KOPT-K1 (cell line): Measurements from ENCODE around the gene EHD4.

Experiments used
- H3K27ac ChIP-seq: fragments of 200-600 bp; sonication (generic); 2 replicates; pipeline ENCODE4 v1.5.1; 2016; ENCODE audit warnings: antibody characterized with exemption, mild to moderate bottlenecking, low read depth, low read length; ENCODE audit not compliant: poor library complexity, severe bottlenecking
- H3K36me3 ChIP-seq: fragments of 200-600 bp; sonication (generic); 2 replicates; pipeline ENCODE4 v1.5.1; 2017; ENCODE audit warnings: antibody characterized with exemption, mild to moderate bottlenecking, low read length, moderate library complexity; ENCODE audit not compliant: insufficient read depth
- H3K9me3 ChIP-seq: fragments of 200-600 bp; sonication (generic); 2 replicates; pipeline ENCODE4 v1.5.1; 2017; ENCODE audit warnings: antibody characterized with exemption, low read length, mild to moderate bottlenecking; ENCODE audit not compliant: insufficient read depth, poor library complexity, severe bottlenecking

The EHD4 gene

DNA sequence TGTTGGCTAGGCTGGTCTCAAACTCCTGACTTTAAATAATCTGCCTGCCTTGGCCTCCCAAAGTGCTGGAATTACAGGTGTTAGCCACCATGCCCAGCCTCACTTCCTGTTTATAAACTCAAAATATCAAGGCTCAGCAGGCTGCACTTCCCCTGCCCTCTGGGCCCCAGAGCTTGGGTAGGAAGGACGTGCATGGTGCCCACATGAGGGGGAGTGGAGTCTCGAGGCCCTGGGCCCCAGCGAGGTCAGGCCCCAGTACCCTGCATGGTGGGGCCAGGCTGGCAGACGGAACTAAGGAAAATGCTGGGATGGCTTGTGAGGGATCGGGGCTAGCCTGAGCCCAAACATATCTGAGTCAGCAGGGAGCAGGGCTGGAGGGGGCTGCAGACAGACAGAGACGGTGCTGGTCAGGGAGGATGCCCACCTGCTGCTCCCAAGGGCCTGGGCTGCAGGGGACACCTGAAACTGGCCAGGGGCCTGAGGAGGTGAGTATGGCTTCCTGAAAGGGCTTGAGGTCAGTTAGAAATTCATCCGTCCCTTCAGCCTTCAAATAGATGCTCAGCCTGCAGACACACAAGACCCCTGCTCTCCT lies 83.6 kb downstream of the EHD4 start:
- no peaks in the 10 kb centered on the region for H3K9me3 ChIP-seq
- no peaks in the 10 kb centered on the region for H3K36me3 ChIP-seq
- H3K27ac ChIP-seq: no peak overlapping the region

DNA sequence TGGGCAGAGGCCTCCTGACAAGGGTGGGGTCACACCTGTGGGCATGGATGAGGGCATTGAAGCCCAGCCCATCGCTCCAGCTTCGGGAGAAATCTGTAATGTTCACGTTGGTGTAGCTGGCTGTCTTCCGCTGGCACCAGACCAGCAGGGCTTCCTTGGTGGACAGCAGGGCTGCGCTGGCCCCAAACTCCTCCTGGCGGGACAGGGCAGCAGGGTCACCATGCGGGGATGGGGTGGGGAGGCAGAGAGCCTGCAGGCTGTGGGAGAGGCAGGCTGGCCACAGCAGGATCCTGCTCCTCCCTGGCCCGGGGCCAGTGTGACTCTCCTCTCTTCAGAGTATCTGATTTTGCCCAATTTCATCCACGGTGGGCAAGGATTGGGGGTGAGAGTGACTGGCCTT lies 84.5 kb downstream of the EHD4 start:
- H3K9me3 ChIP-seq: no peaks in the 10 kb centered on the region
- H3K27ac ChIP-seq: no peak overlapping the region
- H3K36me3 ChIP-seq: no peaks in the 10 kb centered on the region

DNA sequence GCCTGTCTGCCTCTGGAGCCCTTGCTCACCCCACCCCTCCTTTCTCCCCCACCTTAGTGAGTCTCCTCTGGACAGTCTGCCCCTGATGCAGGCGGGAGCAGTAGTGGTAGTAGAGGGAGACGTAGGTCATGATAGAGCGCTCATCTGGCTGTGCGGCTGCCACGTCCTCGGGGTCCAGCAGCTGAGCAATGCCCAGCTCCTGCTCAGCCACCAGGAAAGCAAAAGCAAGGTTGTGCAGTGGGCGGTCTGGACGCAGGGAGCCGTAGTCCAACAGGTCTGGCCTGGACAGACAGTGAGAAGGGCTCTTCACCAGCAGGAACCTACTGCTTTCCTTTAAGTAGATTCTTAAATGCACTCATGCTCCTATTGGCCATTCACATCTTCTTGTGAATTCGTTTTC lies 85.2 kb downstream of the EHD4 start:
- Histone ChIP-seq H3K9me3 (no peaks in the 10 kb centered on the region), H3K36me3 (no peaks in the 10 kb centered on the region), H3K27ac (no peak overlapping the region)

DNA sequence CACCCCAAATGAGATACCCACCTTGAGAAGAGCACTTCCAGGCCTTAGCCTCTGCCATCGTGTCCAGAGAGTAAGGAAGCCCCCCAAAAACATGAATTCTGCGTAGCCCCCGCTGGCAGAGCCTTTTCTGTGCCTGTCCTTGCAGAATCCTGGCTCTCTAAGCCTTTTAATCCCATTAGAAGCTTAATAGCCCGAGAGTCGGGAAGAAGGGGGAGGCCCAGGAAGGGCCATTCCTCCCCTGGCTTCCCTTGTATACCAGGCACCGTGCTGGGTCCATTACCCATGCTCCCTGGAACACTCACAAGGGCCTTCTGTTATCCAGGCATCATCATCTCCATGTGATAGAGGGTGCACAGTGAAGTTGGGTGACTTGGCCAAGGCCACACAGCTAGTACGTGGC lies 85.6 kb downstream of the EHD4 start:
- H3K36me3 ChIP-seq: no peaks in the 10 kb centered on the region
- H3K27ac ChIP-seq: no peak overlapping the region
- no peaks in the 10 kb centered on the region for H3K9me3 ChIP-seq

DNA sequence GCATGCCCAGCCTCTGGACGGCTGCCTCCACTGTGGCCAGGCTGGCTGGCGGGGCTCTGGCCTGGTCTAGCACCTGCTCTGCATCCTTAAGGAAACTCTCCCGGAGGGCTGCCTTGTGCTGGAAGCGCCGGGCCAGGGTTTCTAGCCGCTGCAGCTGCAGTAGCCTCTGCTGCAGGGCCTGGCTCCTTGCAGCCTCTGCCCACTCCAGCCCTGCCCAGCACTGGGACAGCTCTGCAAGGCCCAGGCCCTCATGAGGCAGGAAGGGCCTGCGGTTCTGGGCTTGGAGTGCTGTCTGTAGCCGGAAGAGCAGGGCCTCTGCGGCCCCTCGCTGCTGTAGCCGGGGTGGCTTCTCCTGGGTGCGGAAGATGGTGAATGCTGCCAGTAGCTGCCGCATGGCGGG lies 86.5 kb downstream of the EHD4 start:
- Histone ChIP-seq H3K9me3 (no peaks in the 10 kb centered on the region), H3K36me3 (no peaks in the 10 kb centered on the region), H3K27ac (no peak overlapping the region)

- no peaks in the 10 kb centered on the region for H3K9me3 ChIP-seq
- H3K36me3 ChIP-seq: no peaks in the 10 kb centered on the region
- H3K27ac ChIP-seq: no peak overlapping the region
Measured at GRCh38 chr15:41885321-41885720, 87.0 kb downstream of the EHD4 start.

- no peaks in the 10 kb centered on the region for H3K9me3 ChIP-seq
- no peaks in the 10 kb centered on the region for H3K36me3 ChIP-seq
- H3K27ac ChIP-seq: no peak overlapping the region
Measured at GRCh38 chr15:41884458-41884857, 87.9 kb downstream of the EHD4 start.

GRCh38 chr15:41883484-41883825 lies 88.9 kb downstream of the EHD4 start:
- H3K36me3 ChIP-seq: no peaks in the 10 kb centered on the region
- H3K27ac ChIP-seq: no peak overlapping the region
- H3K9me3 ChIP-seq: no peaks in the 10 kb centered on the region

- no peaks in the 10 kb centered on the region for H3K9me3 ChIP-seq
- no peaks in the 10 kb centered on the region for H3K36me3 ChIP-seq
- H3K27ac ChIP-seq: no peak overlapping the region
Measured at GRCh38 chr15:41882689-41883483, 89.5 kb downstream of the EHD4 start.

- H3K27ac ChIP-seq: no peak overlapping the region
- no peaks in the 10 kb centered on the region for H3K36me3 ChIP-seq
- H3K9me3 ChIP-seq: no peaks in the 10 kb centered on the region
Measured at GRCh38 chr15:41881920-41882688, 90.3 kb downstream of the EHD4 start.

- no peaks in the 10 kb centered on the region for H3K36me3 ChIP-seq
- no peak overlapping the region for H3K27ac ChIP-seq
- no peaks in the 10 kb centered on the region for H3K9me3 ChIP-seq
Measured at GRCh38 chr15:41881550-41881919, 90.8 kb downstream of the EHD4 start.

GRCh38 chr15:41881086-41881485 lies 91.3 kb downstream of the EHD4 start:
- H3K9me3 ChIP-seq: no peaks in the 10 kb centered on the region
- no peaks in the 10 kb centered on the region for H3K36me3 ChIP-seq
- no peak overlapping the region for H3K27ac ChIP-seq

DNA sequence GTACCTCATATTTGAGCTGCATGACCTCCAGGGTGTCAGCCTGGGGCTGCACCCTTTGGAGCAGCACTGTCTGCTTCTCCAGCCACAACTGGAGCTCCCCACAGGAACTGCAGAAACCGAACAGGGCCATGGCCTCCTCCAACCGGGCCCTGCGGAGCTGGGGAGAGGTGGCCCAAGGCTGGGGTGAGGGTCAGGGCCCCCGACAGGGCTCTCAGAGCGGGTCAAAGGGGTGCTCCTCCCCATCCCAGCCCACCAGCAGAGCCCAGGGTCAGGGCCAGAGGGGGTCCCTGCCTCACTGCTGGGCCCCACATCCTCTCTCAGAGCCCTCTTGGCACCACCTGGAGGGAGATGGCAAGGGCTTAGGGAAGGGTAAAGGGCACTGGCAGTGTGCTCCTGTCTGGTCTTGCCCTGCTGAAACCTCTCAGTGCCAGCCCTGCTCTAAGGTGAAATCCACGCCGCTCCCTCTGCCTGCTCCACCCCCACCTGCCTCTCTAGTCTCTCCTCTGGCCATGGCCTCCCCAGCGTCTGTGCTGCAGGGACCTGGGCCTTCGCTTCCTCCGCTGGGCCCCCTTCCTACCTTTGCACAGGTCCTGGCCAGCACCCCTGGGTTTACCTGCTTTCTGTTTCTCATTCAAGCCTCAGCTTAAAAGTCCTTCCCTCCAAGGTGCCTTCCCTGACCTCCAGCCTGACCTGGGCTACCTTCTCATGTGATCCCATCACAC lies 92.0 kb downstream of the EHD4 start:
- H3K36me3 ChIP-seq: no peaks in the 10 kb centered on the region
- H3K27ac ChIP-seq: no peak overlapping the region
- H3K9me3 ChIP-seq: no peaks in the 10 kb centered on the region

DNA sequence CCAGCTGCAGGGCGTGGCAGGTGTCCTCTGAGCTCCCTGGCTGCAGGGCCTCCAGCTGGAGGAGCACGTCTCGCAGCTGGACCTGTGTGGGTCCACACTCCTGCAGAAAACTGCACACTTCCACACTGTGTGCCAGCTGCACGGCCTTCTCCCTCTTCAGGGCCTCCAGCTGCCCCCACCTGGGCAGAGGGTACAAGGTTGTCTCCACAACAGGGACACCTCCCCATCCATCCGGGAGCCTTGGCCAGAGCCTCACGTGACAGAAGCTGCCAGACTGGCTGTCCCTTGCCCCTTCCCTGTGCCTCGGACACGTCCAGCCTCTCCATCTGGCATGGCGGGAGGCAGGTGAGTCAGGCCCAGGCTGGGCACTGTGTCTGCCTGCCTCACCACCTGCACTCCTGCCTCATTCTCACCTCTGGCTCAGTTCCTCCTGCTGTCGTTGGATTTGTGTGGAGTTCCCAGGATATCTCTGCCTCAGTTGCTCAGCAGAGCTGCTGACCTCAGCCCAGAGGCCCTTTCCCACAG lies 93.0 kb downstream of the EHD4 start:
- Histone ChIP-seq H3K36me3 (no peaks in the 10 kb centered on the region), H3K27ac (no peak overlapping the region), H3K9me3 (no peaks in the 10 kb centered on the region)

DNA sequence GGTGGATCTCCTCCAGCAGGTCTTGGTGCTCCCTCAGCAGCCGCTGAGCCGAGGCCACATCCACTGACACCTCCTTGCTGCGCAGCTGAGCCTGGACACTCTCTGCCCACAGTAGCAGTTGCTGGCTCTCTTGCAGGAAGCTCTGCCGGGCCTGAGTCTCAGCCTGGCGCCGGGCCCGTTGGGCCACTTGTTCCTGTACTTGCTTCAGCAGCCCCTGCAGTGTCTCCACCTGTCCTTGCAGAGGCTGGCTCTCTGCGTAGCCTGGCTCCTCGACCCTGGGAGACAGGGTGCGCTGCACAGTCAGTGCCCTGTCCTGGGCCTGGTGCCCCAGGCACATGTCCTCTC lies 94.0 kb downstream of the EHD4 start:
- Histone ChIP-seq H3K36me3 (no peaks in the 10 kb centered on the region), H3K9me3 (no peaks in the 10 kb centered on the region), H3K27ac (no peak overlapping the region)
